Caco-2 (cell line): Measurements from ENCODE around the gene OVOL3. TPM values are rescaled to one million over a fixed set of nuclear protein-coding genes. Genes with fewer than 3 reads are reported as not detected.

Experiments
- total RNA-seq: library from RNA; stranded (reverse); gene quantifications from 2 replicates; pipeline ENCODE4 v1.2.3, GENCODE V29; 2022

Gene OVOL3
- total RNA-seq, 1 experiment from 2014 or later: not detected

Other genes starting within 250 kb of the OVOL3 start
- 4.6 and 6.5 TPM in 2 replicates for gene APLP1, start 242.6 kb upstream of the OVOL3 start, total RNA-seq
- 8.0 and 10.5 TPM in 2 replicates for gene NFKBID, start 210.6 kb upstream of the OVOL3 start, total RNA-seq
- gene HCST, start 208.6 kb upstream of the OVOL3 start, total RNA-seq: not detected in 2 replicates
- not detected in 2 replicates for gene TYROBP, start 202.8 kb upstream of the OVOL3 start, total RNA-seq
- 10.2 and 12.4 TPM in 2 replicates for gene LRFN3, start 174.8 kb upstream of the OVOL3 start, total RNA-seq
- 26.2 and 28.1 TPM in 2 replicates for gene SDHAF1, start 116.0 kb upstream of the OVOL3 start, total RNA-seq
- gene SYNE4, start 102.3 kb upstream of the OVOL3 start, total RNA-seq: 42.5 and 48.5 TPM in 2 replicates
- 29.4 and 30.8 TPM in 2 replicates for gene ALKBH6, start 96.9 kb upstream of the OVOL3 start, total RNA-seq
- 1.7 and 2.2 TPM in 2 replicates for gene CLIP3, start 78.3 kb upstream of the OVOL3 start, total RNA-seq
- gene THAP8, start 56.9 kb upstream of the OVOL3 start, total RNA-seq: 7.6 and 8.8 TPM in 2 replicates
- gene WDR62, start 56.2 kb upstream of the OVOL3 start, total RNA-seq: 30.6 and 32.9 TPM in 2 replicates
- gene POLR2I, start 3.7 kb downstream of the OVOL3 start, total RNA-seq: 121 and 129 TPM in 2 replicates
- gene TBCB, start 4.3 kb downstream of the OVOL3 start, total RNA-seq: 173 and 191 TPM in 2 replicates
- 480 and 489 TPM in 2 replicates for gene CAPNS1, start 28.9 kb downstream of the OVOL3 start, total RNA-seq
- not detected in 2 replicates for gene COX7A1, start 41.3 kb downstream of the OVOL3 start, total RNA-seq
- gene ZNF565, start 103.5 kb downstream of the OVOL3 start, total RNA-seq: 3.8 and 4.1 TPM in 2 replicates
- 76.1 and 76.4 TPM in 2 replicates for gene ZNF146, start 104.0 kb downstream of the OVOL3 start, total RNA-seq